Fibroblast of lung (primary cell): ENCODE results near the gene NMNAT2. TPM values are rescaled to one million over a fixed set of nuclear protein-coding genes. Genes with fewer than 3 reads are reported as not detected.

Experiments
- DNase-seq, 2 donors: peaks; one replicate each; pipeline versions ENCODE4 v3.0.0 to v3.0.0-alpha.2; 2010; ENCODE audit warnings: low read depth in 2 of 2
- H2AFZ ChIP-seq: 2 replicates; pipeline ENCODE4 v1.5.1; 2012; ENCODE audit warnings: low read length, control low read depth, inconsistent platforms
- H3K27ac ChIP-seq: 2 replicates; pipeline ENCODE4 v1.5.1; 2011; ENCODE audit warnings: low read length, control low read depth; ENCODE audit not compliant: insufficient read depth
- H3K27me3 ChIP-seq: 2 replicates; pipeline ENCODE4 v1.5.1; 2011; ENCODE audit warnings: mild to moderate bottlenecking, low read length; ENCODE audit not compliant: control insufficient read depth, insufficient read depth
- H3K36me3 ChIP-seq: 2 replicates; pipeline ENCODE4 v1.5.1; 2011; ENCODE audit warnings: low read length; ENCODE audit not compliant: control insufficient read depth, insufficient read depth
- H3K4me1 ChIP-seq: 2 replicates; pipeline ENCODE4 v1.5.1; 2011; ENCODE audit warnings: low read length; ENCODE audit not compliant: control insufficient read depth, insufficient read depth; ENCODE audit errors: extremely low read depth
- H3K4me2 ChIP-seq: 2 replicates; pipeline ENCODE4 v1.5.1; 2011; ENCODE audit warnings: low read length, control low read depth; ENCODE audit not compliant: insufficient read depth; ENCODE audit errors: extremely low read depth
- H3K4me3 ChIP-seq, 4 experiments: fragments of 200-600 bp in 1 of 4; sonication (generic) in 1 of 4; replicated peaks in 1 of 4; 2 replicates each; pipeline ENCODE4 v1.5.1; 2011 to 2016; ENCODE audit warnings: low read length in 4 of 4, low read depth in 3 of 4, mild to moderate bottlenecking in 3 of 4, control low read depth in 2 of 4, inconsistent platforms in 1 of 4, mixed read lengths in 1 of 4; ENCODE audit not compliant: insufficient read depth in 1 of 4; ENCODE audit errors: control extremely low read depth in 1 of 4
- H3K79me2 ChIP-seq: 2 replicates; pipeline ENCODE4 v1.5.1; 2012; ENCODE audit warnings: mild to moderate bottlenecking, low read length, inconsistent platforms; ENCODE audit not compliant: control insufficient read depth, insufficient read depth
- H3K9ac ChIP-seq: 2 replicates; pipeline ENCODE4 v1.5.1; 2011; ENCODE audit warnings: mild to moderate bottlenecking, low read length, control low read depth; ENCODE audit not compliant: insufficient read depth
- H3K9me3 ChIP-seq: 2 replicates; pipeline ENCODE4 v1.5.1; 2012; ENCODE audit warnings: low read depth, low read length; ENCODE audit not compliant: control insufficient read depth, insufficient read depth
- H4K20me1 ChIP-seq: 2 replicates; pipeline ENCODE4 v1.5.1; 2011; ENCODE audit warnings: low read length; ENCODE audit not compliant: control insufficient read depth, insufficient read depth; ENCODE audit errors: extremely low read depth
- EZH2 ChIP-seq: IDR thresholded peaks from 2 replicates; pipeline ENCODE4 v1.5.1; 2012; ENCODE audit warnings: low read length, control low read depth, mild to moderate bottlenecking; ENCODE audit errors: missing control alignments
- polyA plus RNA-seq, 2 donors: library from polyadenylated mRNA; depleted of rRNA in 1 of 2; stranded (reverse) in 1 of 2; unstranded in 1 of 2; fragments of >200 nt; gene quantifications; 2 replicates each; pipeline ENCODE4 v1.2.1, GENCODE V29; 2011 to 2012; ENCODE audit warnings: missing spikeins in 1 of 2
- total RNA-seq: library from RNA; depleted of rRNA; stranded (reverse); fragments of >200 nt; gene quantifications from 2 replicates; pipeline ENCODE4 v1.2.1, GENCODE V29; 2014
- TF ChIP-seq, protein P1 (sequence below), 2 donors: IDR thresholded peaks in 1 of 2; conservative IDR thresholded peaks in 1 of 2; 1 replicate in 1 of 2; 2 replicates in 1 of 2; pipeline ENCODE4 v1.5.1; 2011 to 2012; ENCODE audit warnings: low read length in 2 of 2, control low read depth in 1 of 2, inconsistent platforms in 1 of 2, low read depth in 1 of 2, mild to moderate bottlenecking in 1 of 2

Gene NMNAT2
- total and polyA plus RNA-seq, 2 donors (not counting 1 experiment from before 2014, with no cell fraction given): under 0.01 to 0.61 TPM

DNA sequence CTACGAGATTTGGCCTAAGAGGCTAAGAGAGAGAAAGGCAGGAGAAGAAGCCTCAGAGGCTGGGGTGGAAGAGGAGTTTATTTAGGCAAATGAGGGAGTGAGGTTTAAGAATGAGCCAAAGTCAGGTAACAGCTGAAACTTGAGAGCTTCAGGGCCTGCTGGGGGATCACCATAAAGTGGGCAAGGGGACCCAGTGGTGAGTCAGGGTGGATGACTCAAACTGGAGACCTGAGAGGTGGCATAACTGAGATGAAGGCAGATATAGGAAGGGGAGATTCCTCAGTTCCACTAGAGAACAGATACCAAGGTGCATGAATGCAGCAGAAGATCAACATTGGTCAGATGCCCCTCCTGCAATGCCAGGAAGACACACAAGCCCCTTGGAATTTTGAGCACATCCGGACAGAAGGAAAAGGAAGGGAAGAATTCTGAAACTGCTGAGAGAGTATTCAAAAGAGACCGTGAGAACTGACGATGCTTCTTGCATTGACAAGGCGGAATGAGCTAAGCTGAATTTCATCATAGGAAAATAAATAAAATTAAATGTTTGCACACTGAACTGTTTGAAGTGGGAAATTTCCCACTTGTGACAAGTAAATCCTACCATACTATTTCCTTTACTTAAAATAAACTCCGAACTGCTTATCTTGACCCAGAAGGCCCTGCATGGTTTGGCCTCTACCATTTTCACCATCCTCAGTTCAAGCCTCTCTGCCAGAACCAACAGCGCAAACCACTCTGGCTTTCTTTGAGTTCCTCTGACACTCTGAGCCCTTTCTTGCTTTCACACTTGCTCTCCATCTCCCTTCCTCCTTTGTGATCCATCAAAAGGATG, 94.1 kb downstream of the NMNAT2 start:
- TF ChIP-seq, protein P1, sequence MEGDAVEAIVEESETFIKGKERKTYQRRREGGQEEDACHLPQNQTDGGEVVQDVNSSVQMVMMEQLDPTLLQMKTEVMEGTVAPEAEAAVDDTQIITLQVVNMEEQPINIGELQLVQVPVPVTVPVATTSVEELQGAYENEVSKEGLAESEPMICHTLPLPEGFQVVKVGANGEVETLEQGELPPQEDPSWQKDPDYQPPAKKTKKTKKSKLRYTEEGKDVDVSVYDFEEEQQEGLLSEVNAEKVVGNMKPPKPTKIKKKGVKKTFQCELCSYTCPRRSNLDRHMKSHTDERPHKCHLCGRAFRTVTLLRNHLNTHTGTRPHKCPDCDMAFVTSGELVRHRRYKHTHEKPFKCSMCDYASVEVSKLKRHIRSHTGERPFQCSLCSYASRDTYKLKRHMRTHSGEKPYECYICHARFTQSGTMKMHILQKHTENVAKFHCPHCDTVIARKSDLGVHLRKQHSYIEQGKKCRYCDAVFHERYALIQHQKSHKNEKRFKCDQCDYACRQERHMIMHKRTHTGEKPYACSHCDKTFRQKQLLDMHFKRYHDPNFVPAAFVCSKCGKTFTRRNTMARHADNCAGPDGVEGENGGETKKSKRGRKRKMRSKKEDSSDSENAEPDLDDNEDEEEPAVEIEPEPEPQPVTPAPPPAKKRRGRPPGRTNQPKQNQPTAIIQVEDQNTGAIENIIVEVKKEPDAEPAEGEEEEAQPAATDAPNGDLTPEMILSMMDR (conservative IDR thresholded peaks at IDR 0.05 in 1 of 2, IDR thresholded peaks at IDR 0.05 in 1 of 2; ENCODE audit: low read depth in 1 of 2, low read length in 2 of 2): no peak
- no peak for TF ChIP-seq EZH2
- Histone ChIP-seq H4K20me1 (no peaks in the 10 kb centered on the region), H3K27ac (no peak overlapping the region), H3K9ac (no peak overlapping the region), H3K4me3 (no peak overlapping the region), H3K27me3 (peaks cover 17% of the 10 kb centered on the region), H3K4me2 (no peak overlapping the region), H2AFZ (no peak overlapping the region), H3K36me3 (no peaks in the 10 kb centered on the region), H3K9me3 (no peaks in the 10 kb centered on the region), H3K4me1 (no peaks in the 10 kb centered on the region), H3K79me2 (no peaks in the 10 kb centered on the region)
- DNase-seq: peak in 1 of 2 donors; percentile 5

DNA sequence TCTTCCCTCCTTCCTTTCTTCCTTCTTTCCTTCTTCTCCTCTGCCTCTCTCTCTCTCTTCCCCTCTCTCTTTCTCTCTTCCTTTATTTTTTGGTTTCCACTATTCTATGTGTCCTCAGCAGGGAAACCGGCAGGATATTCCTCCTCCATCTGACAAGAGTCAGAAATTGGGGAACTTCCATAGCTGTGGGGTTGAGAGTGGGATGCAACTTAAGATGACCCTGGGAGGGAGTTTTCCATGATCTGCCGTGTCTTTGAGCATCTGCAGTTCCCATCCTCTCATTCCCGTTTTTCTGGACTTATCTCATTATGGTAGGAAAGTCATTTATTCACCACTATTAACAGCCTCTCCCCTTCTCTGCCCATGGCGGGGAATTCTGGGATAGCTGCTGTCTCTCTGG, 98.6 kb downstream of the NMNAT2 start:
- DNase-seq: no peak
- no peaks in the 10 kb centered on the region for H3K79me2 ChIP-seq

DNA sequence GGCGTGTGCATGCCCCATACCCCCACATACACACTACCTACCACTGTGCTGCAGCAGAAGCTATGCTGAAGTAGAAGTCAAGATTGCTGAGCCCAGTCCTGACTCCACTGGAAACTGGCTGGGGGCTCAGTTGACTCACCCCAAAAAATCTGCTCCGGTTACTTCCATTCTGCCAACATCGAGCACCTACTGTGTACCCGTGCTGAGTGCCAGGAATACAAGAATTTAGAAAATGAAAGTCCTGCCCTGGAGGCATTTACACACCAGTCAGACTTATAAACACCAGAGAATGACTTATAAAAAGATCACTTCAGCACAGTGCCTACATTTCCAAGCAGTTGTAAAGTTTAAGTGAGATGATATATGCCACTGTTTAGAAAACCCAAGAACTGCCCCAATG, 99.1 kb downstream of the NMNAT2 start:
- H3K4me3 ChIP-seq: no peak overlapping the region
- H3K4me1 ChIP-seq: peaks cover 5% of the 10 kb centered on the region
- H2AFZ ChIP-seq: no peak overlapping the region
- H3K4me2 ChIP-seq: no peak overlapping the region
- H3K9me3 ChIP-seq: no peaks in the 10 kb centered on the region
- H4K20me1 ChIP-seq: no peaks in the 10 kb centered on the region
- no peaks in the 10 kb centered on the region for H3K79me2 ChIP-seq
- no peaks in the 10 kb centered on the region for H3K27me3 ChIP-seq
- no peak overlapping the region for H3K9ac ChIP-seq
- no peaks in the 10 kb centered on the region for H3K36me3 ChIP-seq
- no peak for DNase-seq
- TF ChIP-seq EZH2: no peak
- TF ChIP-seq, protein P1 (conservative IDR thresholded peaks at IDR 0.05 in 1 of 2, IDR thresholded peaks at IDR 0.05 in 1 of 2; ENCODE audit: low read depth in 1 of 2, low read length in 2 of 2): no peak
- H3K27ac ChIP-seq: no peak overlapping the region

More for the DNA sequence above, 98.6 kb downstream of the NMNAT2 start:
- no peaks in the 10 kb centered on the region for H4K20me1 ChIP-seq
- H3K9me3 ChIP-seq: no peaks in the 10 kb centered on the region
- no peak overlapping the region for H3K4me2 ChIP-seq
- no peak overlapping the region for H3K27ac ChIP-seq
- no peaks in the 10 kb centered on the region for H3K27me3 ChIP-seq
- no peak overlapping the region for H3K9ac ChIP-seq
- H3K4me1 ChIP-seq: peaks cover 5% of the 10 kb centered on the region
- H3K4me3 ChIP-seq: no peak overlapping the region
- no peak overlapping the region for H2AFZ ChIP-seq
- TF ChIP-seq, protein P1 (conservative IDR thresholded peaks at IDR 0.05 in 1 of 2, IDR thresholded peaks at IDR 0.05 in 1 of 2; ENCODE audit: low read depth in 1 of 2, low read length in 2 of 2): no peak
- TF ChIP-seq EZH2: no peak
- H3K36me3 ChIP-seq: no peaks in the 10 kb centered on the region
